HEK293 (cell line): ENCODE data around the gene DCUN1D5.

ENCODE experiments used
- CTCF ChIP-seq: fragments of 450-650 bp; formaldehyde crosslinking; IDR thresholded peaks from 2 replicates; pipeline ENCODE4 v1.5.1; 2016; ENCODE audit warnings: missing biosample characterization, missing genetic modification characterization
- SETDB1 ChIP-seq: IDR thresholded peaks from one replicate; pipeline ENCODE4 v1.6.1; 2017; ENCODE audit warnings: mild to moderate bottlenecking, low read length, moderate library complexity, mixed read lengths; ENCODE audit not compliant: insufficient read length
- ZNF558 ChIP-seq: fragments of 450-650 bp; formaldehyde crosslinking; IDR thresholded peaks from 2 replicates; pipeline ENCODE4 v1.5.1; 2016; ENCODE audit warnings: missing biosample characterization, missing genetic modification characterization
- ZNF610 ChIP-seq: fragments of 450-650 bp; formaldehyde crosslinking; IDR thresholded peaks from 2 replicates; pipeline ENCODE4 v1.5.1; 2016; ENCODE audit warnings: missing biosample characterization, missing genetic modification characterization, borderline replicate concordance
- ZNF704 ChIP-seq: fragments of 450-650 bp; formaldehyde crosslinking; IDR thresholded peaks from 2 replicates; pipeline ENCODE4 v1.5.1; 2016; ENCODE audit warnings: missing biosample characterization, missing genetic modification characterization
- ZNF776 ChIP-seq: fragments of 450-650 bp; formaldehyde crosslinking; IDR thresholded peaks from 2 replicates; pipeline ENCODE4 v1.5.0; 2017; ENCODE audit warnings: missing biosample characterization, missing genetic modification characterization, borderline replicate concordance

- TF ChIP-seq CTCF (no peak), ZNF558 (tag by site-specific recombination) (no peak), ZNF704 (tag by site-specific recombination) (no peak), ZNF610 (tag by site-specific recombination) (no peak), ZNF776 (tag by site-specific recombination) (no peak), SETDB1 (no peak)
These were observed 75.9 kb downstream of the DCUN1D5 start for GRCh38 chr11:103016031-103016430.
